Measurements from ENCODE around the gene RAB40C. TPM values are rescaled to one million over a fixed set of nuclear protein-coding genes. Genes with fewer than 3 reads are reported as not detected.

RAB40C gene
- total RNA-seq, 6 experiments from 2014 or later, result 10.0 to 14.1 (median 12.0) TPM

DNA sequence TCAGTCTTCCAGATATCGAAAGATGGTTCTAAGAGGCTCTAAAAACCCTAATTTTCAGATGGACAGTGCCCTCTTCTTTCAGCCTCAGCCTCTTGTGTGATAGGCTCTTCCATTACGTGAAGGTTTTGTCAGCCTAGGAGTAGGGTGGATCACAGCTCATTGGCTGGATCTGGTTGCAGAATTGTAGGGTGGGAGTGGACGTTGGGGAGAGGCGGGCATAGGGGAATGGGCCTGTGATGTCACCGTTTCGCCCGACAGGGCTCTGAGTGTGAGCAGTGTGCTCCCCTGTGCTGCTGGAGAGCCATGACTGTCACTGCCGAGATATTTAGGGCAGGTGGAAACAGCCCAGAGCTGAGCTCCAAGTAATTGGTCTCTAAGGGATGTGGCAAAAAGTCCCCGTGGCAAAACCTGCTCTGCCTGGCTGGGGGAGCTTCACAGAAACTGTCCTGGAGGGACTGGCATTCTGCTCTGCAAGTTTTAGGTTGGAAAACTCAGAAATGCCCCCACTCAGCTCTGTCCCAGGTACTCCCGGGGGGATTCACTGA is 34.7 kb downstream of the RAB40C start:
- intact Hi-C loops (cut with DNase I), result no loop called here
- DNase-seq (no peak), ATAC-seq (no peak)
- H3K27ac ChIP-seq, result no peak overlapping the region
- H3K27me3 ChIP-seq, result no peaks in the 10 kb centered on the region
- H3K4me1 ChIP-seq, result peaks cover 0 to 23% (median 16%) of the 10 kb centered on the region in 4 donors
- no peak overlapping the region for H3K4me3 ChIP-seq
- H3K9me3 ChIP-seq, result no peaks in the 10 kb centered on the region
- TF ChIP-seq, protein P1, sequence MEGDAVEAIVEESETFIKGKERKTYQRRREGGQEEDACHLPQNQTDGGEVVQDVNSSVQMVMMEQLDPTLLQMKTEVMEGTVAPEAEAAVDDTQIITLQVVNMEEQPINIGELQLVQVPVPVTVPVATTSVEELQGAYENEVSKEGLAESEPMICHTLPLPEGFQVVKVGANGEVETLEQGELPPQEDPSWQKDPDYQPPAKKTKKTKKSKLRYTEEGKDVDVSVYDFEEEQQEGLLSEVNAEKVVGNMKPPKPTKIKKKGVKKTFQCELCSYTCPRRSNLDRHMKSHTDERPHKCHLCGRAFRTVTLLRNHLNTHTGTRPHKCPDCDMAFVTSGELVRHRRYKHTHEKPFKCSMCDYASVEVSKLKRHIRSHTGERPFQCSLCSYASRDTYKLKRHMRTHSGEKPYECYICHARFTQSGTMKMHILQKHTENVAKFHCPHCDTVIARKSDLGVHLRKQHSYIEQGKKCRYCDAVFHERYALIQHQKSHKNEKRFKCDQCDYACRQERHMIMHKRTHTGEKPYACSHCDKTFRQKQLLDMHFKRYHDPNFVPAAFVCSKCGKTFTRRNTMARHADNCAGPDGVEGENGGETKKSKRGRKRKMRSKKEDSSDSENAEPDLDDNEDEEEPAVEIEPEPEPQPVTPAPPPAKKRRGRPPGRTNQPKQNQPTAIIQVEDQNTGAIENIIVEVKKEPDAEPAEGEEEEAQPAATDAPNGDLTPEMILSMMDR (IDR thresholded peaks at IDR 0.05), result no peak
- no peak for TF ChIP-seq POLR2A (IDR thresholded peaks at IDR 0.05)
- 73% methylated on average over 3 of the region's 10 CpGs for WGBS (ENCODE audit: insufficient coverage, low coverage, low lambda C conversion rate, missing lambda C conversion rate)
- peaks cover 0 to 9% (median 0%) of the 10 kb centered on the region in 4 donors for H3K36me3 ChIP-seq

DNA sequence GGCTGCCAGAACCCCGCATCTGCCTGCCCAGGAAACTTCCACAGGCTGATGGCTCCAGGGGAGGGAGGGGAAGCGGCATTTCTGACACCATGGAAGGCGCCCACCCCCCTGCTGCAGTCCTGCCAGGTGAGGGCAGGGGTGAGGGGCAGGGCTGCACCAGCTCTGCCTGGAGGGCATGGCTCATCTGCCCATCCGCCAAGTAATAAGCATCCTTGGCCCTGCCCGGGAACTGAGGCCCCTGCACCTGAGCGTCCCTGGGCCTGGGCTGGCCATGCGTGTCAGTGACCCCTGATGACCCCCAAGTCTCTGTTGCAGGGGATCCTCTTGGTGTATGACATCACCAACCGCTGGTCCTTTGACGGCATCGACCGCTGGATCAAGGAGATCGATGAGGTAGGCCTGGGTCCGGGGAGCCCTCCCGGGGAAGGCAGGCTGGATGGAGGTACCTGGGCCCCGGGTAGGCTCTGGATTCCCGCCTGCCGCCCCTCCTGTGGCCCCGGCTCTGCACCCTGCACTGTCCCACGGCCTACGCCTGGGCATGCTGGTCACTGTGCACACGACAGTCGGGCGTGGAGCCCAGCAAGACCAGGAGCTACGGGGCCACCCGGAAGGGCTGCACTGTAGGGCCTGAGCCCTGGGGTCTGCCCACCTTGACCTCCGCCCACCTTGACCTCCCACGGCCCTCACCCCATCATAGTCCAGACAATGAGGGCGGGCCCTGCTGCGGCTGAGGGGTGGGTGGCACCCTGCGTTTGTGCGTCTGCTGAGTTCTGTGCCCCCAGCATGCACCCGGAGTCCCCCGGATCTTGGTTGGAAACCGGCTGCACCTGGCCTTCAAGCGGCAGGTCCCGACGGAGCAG is 35.5 kb downstream of the RAB40C start:
- WGBS (ENCODE audit: insufficient coverage, low coverage, low lambda C conversion rate, missing lambda C conversion rate), result 97% methylated on average over 6 of the region's 37 CpGs
- ATAC-seq, result no peak
- no peaks in the 10 kb centered on the region for H3K27me3 ChIP-seq
- peaks cover 0 to 31% (median 22%) of the 10 kb centered on the region in 4 donors for H3K4me1 ChIP-seq
- H3K27ac ChIP-seq, result no peak overlapping the region
- peaks cover 0 to 9% (median 0%) of the 10 kb centered on the region in 4 donors for H3K36me3 ChIP-seq
- no peak for DNase-seq
- no peak overlapping the region for H3K4me3 ChIP-seq
- intact Hi-C loops (cut with DNase I), result no loop called here
- no peaks in the 10 kb centered on the region for H3K9me3 ChIP-seq
- no peak for TF ChIP-seq POLR2A (IDR thresholded peaks at IDR 0.05)
- TF ChIP-seq, protein P1 (IDR thresholded peaks at IDR 0.05), result no peak

DNA sequence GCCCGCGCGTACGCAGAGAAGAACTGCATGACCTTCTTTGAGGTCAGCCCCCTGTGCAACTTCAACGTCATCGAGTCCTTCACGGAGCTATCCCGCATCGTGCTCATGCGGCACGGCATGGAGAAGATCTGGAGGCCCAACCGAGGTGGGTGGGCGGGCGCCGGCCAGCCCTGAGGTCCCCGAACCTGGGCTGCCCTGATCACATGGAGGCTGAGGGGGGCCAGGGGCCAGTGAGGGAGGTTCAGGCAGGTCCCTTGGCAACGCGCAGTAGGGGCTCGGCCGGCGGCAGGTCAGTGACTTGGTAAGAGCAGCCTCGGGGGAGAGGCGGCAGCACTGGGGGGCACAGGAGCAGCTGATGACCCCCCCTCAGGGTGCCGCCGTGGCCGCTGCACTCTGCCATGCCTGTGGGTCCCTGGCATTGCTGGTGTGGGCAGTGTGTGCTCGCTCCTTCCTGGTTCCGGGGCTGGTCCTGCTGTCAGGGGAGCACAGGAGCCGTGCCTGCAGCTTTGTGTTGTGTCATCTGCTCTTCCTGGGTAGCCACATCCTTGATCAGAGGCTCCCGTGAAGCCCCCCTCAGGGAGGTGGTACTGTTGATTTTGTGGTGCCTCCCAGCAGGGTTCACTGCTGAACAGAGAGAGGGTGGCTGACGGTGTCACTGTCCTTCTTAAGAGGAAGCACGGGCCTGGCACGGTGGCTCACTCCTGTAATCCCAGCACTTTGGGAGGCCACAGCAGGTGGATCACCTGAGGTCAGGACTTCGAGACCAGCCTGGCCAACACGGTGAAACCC is 36.3 kb downstream of the RAB40C start:
- ATAC-seq, result no peak
- intact Hi-C loops (cut with DNase I), result no loop called here
- Histone ChIP-seq H3K4me1 (peaks cover 0 to 39% (median 26%) of the 10 kb centered on the region in 4 donors), H3K36me3 (peaks cover 0 to 9% (median 0%) of the 10 kb centered on the region in 4 donors), H3K4me3 (no peak overlapping the region), H3K27ac (no peak overlapping the region), H3K27me3 (no peaks in the 10 kb centered on the region), H3K9me3 (no peaks in the 10 kb centered on the region)
- WGBS (ENCODE audit: insufficient coverage, low coverage, low lambda C conversion rate, missing lambda C conversion rate), result 100% methylated on average over 5 of the region's 35 CpGs
- no peak for TF ChIP-seq POLR2A (IDR thresholded peaks at IDR 0.05)
- TF ChIP-seq, protein P1 (IDR thresholded peaks at IDR 0.05), result no peak
- no peak for DNase-seq

DNA sequence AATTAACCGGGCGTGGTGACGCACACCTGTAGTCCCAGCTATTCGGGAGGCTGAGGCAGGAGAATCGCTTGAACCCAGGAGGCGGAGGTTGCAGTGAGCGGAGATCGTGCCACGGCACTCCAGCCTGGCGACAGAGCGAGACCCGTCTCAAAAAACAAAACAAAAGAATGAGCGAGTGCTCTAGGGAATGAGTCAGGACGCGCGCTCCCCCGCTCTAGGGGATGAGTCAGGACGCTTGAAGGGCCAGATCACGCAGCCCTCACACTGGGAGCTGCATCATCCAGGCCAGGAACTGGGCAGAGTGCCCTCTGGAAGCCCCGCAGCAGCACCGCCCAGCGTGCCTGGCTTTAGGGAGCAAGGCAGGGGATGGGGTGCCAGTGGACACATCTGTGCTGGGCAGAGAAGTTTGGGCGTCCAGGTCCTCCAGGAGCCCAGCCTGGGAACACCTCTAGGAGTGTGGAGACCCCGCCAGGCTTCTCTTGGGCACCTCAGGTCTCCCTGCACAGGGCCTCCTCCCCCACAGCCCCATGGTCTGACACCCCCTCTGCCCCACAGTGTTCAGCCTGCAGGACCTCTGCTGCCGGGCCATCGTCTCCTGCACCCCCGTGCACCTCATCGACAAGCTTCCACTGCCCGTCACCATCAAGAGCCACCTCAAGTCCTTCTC is 37.1 kb downstream of the RAB40C start:
- H3K36me3 ChIP-seq, result peaks cover 0 to 9% (median 0%) of the 10 kb centered on the region in 4 donors
- no peak overlapping the region for H3K27ac ChIP-seq
- H3K27me3 ChIP-seq, result no peaks in the 10 kb centered on the region
- intact Hi-C loops (cut with DNase I), result no loop called here
- TF ChIP-seq, protein P1 (IDR thresholded peaks at IDR 0.05), result no peak
- peaks cover 0 to 40% (median 27%) of the 10 kb centered on the region in 4 donors for H3K4me1 ChIP-seq
- H3K4me3 ChIP-seq, result no peak overlapping the region
- peak in 2 of 3 donors; percentile 54 to 60 for DNase-seq
- H3K9me3 ChIP-seq, result no peaks in the 10 kb centered on the region
- WGBS (ENCODE audit: insufficient coverage, low coverage, low lambda C conversion rate, missing lambda C conversion rate), result 88% methylated on average over 16 of the region's 29 CpGs
- peak in 1 of 4 donors; percentile 30 for ATAC-seq
